GM21723 (cell line): ENCODE results near the gene STEAP4.
"Not testable (repeated sequence)": the region's sequence is repeated elsewhere in the genome, so short reads cannot be mapped to it uniquely, and the experiment has no call there.

Experiments
- ATAC-seq: cut with Tn5 transposase; IDR thresholded peaks from one replicate; pipeline ENCODE4 v1.9.1; 2021; ENCODE audit warnings: mild to moderate bottlenecking, moderate library complexity; ENCODE audit not compliant: unreplicated experiment

Gene STEAP4

GRCh38 chr7:88274856-88275255, 31.8 kb downstream of the STEAP4 start:
- ATAC-seq = not testable (repeated sequence)

- no peak for ATAC-seq
These were observed 37.1 kb downstream of the STEAP4 start for GRCh38 chr7:88269586-88269985.

GRCh38 chr7:88268858-88269257, 37.8 kb downstream of the STEAP4 start:
- no peak for ATAC-seq

- ATAC-seq = no peak
These were observed 38.6 kb downstream of the STEAP4 start for GRCh38 chr7:88268051-88268450.

- no peak for ATAC-seq
These were observed 39.3 kb downstream of the STEAP4 start for GRCh38 chr7:88267421-88267820.

GRCh38 chr7:88264987-88265386, 41.7 kb downstream of the STEAP4 start:
- ATAC-seq = not testable (repeated sequence)

- no peak for ATAC-seq
These were observed 44.1 kb downstream of the STEAP4 start for GRCh38 chr7:88262562-88262961.

GRCh38 chr7:88260719-88261118, 46.0 kb downstream of the STEAP4 start:
- ATAC-seq = no peak

- ATAC-seq = no peak
These were observed 46.9 kb downstream of the STEAP4 start for GRCh38 chr7:88259656-88260380.

GRCh38 chr7:88258296-88258695, 48.4 kb downstream of the STEAP4 start:
- not testable (repeated sequence) for ATAC-seq

GRCh38 chr7:88256906-88257305, 49.8 kb downstream of the STEAP4 start:
- no peak for ATAC-seq

GRCh38 chr7:88254721-88255424, 51.8 kb downstream of the STEAP4 start:
- no peak for ATAC-seq

GRCh38 chr7:88253640-88254039, 53.1 kb downstream of the STEAP4 start:
- no peak for ATAC-seq

GRCh38 chr7:88244258-88244657, 62.4 kb downstream of the STEAP4 start:
- ATAC-seq = no peak

GRCh38 chr7:88243345-88243909, 63.3 kb downstream of the STEAP4 start:
- ATAC-seq = peak; percentile 86

- no peak for ATAC-seq
These were observed 66.8 kb downstream of the STEAP4 start for GRCh38 chr7:88239852-88240251.

- no peak for ATAC-seq
These were observed 72.9 kb downstream of the STEAP4 start for GRCh38 chr7:88233828-88234227.

- ATAC-seq = no peak
These were observed 76.0 kb downstream of the STEAP4 start for GRCh38 chr7:88230646-88231045.

- ATAC-seq = no peak
These were observed 77.2 kb downstream of the STEAP4 start for GRCh38 chr7:88229302-88229995.

GRCh38 chr7:88226886-88227516, 79.7 kb downstream of the STEAP4 start:
- no peak for ATAC-seq

- no peak for ATAC-seq
These were observed 80.5 kb downstream of the STEAP4 start for GRCh38 chr7:88226201-88226600.
